RCC 7860 (cell line): Measurements from ENCODE around the gene LPXN.
A peak's percentile ranks its signal among the peaks of the same experiment; 100 is the strongest.

ENCODE experiments used
- DNase-seq: peaks from one replicate; pipeline ENCODE4 v3.0.0-alpha.2; 2015; ENCODE audit warnings: low spot score
- FAIRE-seq: peaks from 2 replicates; lab custom pipeline; 2012; peaks lifted over from hg19 to GRCh38; lab: Jason Lieb, UNC

The LPXN gene

DNA sequence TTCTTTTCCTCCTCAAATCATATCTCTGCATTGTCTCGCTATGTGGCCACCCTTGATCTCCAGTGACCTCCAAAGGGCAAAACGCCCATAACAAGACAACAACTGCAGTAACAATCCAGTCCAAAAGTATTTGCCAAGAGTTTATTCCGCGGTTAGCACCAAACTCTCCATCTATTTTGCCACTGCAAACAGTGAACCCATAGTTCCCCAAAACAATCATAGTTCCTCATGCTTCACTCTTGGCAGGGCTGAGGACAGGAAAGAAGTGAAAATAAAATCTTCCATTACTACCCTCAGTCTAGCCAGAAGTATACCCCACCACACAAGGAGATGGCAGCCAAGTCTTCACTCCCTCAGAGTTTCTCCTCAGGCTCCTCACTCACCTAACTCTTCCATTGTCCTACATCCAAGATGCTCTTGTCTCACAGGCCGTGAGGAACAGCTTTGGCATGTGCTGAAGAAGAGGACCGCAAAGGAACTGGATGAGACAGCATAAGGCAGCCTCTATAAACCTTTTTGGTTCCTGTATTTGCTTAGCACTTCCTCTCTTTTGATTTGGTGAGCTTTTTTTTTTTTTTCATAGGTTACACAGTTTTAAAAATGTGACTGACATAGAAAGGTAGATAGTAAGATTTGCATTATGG is at the start of gene LPXN:
LPXN (minus strand) TSS at position 480 of the 644 bp plus-strand sequence; CDS start at position 396, 84 bp downstream.
- no peak for FAIRE-seq
- DNase-seq = peak; percentile 49

DNA sequence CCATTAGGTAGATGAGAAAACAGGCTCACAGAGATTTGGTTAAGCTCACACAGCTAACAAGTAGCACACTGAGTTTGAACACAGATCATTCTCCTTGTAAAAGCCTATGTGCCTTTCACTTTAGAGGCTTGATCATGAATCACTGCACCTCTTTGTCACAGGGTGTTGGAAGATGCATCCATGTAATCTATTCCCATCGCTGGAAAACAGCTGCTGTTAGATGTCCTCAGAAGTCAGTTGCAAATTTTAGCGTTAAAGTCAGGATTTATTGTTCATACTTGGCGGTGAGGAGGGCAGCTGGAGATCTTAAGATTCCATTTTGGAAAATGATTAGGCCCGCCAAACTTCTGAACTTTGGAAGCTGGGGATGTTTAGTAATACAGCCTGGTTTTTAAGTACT is 49.4 kb upstream of the LPXN start:
- FAIRE-seq (no peak), DNase-seq (no peak)

DNA sequence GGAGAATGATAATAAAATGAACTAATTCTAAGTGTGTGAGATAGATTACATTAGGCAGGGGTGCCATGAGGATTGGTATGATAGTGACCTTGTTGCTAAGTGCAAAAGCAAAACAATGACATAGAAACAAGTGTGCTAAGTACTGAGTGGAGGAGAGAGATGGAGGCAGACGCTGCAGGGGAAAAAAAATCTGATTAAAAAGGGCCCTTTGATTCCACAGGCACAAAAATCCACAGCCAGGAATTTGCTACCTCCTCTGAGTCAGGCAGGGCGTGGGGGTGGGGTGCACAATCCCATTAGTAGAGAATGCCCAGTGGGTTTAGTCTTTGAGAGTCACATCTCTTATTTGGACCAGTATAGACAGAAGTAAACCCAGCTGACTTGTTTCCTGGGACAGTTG is 46.7 kb upstream of the LPXN start, which contains the start of gene CNTF:
CNTF (plus strand) TSS at position 322 of the 400 bp plus-strand sequence. CDS start 88 bp downstream, outside the sequence.
- DNase-seq (no peak), FAIRE-seq (no peak)

DNA sequence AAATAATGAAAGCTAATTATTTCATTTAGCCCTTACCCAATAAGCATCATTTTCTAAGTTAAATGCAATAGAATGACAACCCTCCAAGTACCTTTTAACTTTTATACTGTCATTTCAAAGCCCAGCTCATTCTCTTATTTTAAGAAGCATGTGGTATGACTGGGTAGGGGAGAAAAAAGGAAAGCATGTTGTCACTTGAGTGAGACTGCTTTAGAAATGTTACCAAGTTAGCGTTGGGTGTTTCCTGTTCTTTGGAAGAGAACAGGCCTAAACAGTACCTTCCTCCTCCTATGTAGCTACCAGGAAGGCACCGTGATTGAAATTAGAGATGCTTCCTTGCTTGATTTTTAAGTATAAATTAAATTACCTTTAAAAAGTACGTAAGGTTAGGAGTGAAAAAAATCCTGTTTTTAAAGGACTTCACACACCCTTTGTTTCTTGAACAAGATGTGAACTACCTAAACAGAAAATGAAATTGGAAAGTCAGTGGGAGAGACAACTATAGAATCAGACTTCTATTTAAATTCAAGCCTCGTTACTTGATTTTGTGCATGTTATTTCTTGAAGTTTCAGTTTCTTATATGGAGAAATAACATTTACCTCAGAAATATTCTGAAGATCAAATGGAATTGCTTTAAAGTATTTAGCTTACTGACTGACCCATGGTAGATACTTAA is 46.1 kb upstream of the LPXN start:
- FAIRE-seq = no peak
- no peak for DNase-seq

DNA sequence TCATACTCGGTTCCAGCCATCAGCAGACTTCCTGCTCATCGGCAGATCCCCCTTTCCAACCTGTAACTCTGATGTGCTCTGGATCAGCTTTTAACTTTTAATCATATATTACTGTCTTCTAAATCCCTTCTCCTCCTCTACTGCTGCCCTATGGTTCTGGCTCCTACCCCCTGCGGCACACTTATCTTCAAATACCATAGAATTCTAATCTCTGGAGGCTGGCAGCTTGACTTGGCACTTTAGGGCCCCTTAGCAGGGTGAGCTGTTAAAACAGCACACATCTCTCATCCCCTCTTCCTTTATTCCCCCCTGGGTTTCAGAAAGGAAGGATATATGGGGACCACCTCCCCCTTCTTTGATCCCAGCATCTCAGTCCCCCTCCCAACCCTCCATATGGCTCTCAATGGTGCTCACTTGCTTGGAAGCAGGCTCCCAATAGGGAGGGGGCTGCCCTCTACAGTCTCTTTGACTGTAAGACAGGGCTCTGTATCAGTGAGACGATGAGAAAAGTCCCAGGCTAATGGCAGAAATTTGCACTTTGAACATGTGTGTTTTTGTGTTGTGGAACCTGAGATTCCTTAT is 42.4 kb upstream of the LPXN start:
- no peak for DNase-seq
- FAIRE-seq = no peak

DNA sequence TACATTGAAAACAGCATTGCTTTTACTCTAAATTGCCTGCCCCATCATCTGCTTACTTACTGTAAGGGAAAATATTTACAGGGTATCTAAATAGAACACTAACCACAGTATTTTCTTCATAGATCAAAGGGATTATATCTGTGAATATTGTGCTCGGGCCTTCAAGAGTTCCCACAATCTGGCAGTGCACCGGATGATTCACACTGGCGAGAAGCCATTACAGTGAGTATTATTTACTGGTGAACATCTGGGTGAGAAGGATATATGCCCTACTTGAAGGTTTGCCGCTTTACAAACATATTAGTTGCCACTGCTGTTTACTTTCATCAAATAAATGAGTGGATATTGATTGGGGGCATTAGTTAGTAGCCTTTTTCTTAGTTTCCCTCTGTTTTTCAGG is 40.9 kb upstream of the LPXN start:
- DNase-seq (no peak), FAIRE-seq (no peak)

DNA sequence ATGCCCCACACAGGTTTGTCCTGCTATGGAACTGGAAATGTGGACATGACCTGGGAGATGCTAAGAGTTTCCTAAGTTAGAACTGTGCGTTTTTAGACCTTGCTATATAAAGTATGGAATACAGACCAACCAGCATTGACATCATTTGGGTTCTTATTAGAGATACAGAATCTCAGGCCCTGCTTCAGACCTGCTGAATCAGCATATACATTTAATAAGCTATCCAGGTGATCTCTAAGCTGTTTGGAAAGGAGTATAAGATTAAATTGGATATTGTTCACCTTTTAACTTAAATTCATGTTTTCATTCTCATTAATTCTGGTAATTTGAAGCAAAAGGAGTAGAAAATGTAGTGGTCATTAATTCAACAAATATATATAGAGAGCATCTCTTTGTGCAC is 39.9 kb upstream of the LPXN start:
- FAIRE-seq (no peak), DNase-seq (no peak)

DNA sequence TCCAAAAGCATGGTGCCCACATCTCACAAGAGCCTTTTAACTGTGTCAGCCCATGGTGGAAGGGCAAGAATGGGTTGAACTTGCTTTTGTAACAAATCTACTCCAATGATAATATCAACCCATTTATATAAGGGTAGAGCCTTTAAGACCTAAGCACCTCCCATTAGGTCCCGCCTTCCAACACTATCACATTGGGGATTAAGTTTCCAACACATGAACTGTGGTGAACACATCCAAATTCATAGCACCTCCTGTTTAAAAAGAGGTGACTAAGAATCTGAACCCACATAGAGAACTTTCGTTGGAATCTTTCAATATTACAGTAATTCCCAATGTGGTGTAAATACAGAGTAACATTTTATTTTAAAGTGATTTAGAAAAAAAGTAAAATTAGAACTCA is 37.6 kb upstream of the LPXN start:
- DNase-seq = no peak
- no peak for FAIRE-seq

DNA sequence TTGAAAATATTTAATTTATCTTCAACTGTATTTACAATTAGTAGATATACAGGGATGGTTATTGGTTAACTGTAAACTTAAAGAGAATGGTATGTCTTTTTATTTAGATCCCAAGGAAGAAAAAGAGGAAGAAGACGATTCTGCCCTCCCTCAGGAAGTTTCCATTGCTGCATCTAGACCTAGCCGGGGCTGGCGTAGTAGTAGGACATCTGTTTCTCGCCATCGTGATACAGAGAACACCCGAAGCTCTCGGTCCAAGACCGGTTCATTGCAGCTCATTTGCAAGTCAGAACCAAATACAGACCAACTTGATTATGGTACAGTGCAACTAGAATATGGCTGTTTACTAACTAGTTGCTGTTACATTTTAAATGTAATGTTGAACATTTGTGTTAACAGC is 34.1 kb upstream of the LPXN start:
- FAIRE-seq (no peak), DNase-seq (no peak)

DNA sequence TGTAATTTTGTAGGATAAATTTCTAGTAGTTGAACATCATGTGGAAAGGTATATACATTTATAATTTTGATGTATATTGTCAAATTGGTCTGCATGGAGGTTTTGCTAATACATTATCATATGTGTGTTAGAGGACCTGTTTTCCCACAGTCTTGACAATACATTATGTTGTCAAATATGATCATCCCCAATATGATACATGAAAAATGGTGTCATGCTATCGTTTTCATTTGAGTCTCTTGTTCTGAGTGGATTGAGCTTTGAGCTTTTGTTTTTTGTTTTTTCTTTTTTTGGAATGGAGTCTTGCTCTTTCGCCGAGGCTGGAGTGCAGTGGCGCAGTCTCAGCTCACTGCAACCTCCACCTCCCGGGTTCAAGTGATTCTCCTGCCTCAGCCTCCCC is 32.7 kb upstream of the LPXN start:
- FAIRE-seq (no peak), DNase-seq (no peak)

DNA sequence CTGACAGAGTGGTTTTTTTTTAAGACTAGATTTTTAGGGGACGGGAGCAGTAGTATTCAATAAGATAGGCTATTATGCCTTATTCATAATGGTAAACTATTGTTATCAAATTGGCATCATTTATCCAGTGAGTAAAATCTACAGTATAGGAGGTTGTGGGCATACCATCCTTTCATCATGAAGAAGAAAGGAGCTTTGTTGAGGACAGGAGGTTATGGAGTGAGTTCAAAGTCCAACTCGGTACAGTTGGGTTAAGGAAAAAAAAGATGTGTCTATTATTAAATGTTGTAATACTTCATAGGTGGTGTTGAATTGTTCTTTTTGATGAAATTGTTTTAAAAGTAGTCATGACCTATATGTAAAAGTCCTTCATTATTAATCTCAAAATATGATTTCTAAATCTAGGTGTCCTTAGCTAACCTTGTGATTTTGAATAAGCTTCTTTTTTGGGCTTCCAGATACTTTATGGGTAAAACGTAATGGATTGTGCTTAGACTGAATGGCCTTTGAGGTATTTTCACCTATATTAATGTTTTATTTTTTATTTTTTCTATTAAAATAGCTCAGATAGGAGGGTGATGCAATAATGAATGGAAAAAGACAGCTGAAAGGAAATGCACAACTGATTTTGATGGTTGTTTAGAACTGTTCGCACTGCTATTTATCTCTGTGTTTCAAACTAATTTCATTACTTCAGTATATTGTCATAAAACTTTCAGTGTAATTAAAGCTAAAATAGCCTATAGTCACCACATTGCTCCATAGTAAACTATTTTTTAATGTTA is 31.5 kb upstream of the LPXN start:
- FAIRE-seq = no peak

DNA sequence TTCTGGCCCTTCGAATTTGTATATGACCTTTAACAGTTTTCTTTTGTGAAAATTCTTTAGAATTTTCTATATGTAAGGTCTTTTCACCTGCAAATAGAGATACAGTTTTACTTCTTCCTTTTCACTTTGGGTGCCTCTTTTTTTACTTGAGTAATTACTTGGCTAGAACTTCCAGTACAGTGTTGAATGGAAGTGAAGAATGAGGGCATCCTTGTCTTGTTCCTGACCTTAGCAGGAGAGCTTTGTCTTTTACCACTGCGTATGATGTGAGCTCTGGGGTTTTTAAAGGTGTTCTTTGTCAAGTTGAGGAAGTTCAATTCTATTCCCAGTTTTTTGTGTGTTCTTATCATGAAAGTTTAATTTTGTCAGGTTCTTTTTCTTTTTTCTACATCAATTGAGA is 24.9 kb upstream of the LPXN start:
- DNase-seq (no peak), FAIRE-seq (no peak)

More for the DNA sequence above, 31.5 kb upstream of the LPXN start:
- DNase-seq = no peak

DNA sequence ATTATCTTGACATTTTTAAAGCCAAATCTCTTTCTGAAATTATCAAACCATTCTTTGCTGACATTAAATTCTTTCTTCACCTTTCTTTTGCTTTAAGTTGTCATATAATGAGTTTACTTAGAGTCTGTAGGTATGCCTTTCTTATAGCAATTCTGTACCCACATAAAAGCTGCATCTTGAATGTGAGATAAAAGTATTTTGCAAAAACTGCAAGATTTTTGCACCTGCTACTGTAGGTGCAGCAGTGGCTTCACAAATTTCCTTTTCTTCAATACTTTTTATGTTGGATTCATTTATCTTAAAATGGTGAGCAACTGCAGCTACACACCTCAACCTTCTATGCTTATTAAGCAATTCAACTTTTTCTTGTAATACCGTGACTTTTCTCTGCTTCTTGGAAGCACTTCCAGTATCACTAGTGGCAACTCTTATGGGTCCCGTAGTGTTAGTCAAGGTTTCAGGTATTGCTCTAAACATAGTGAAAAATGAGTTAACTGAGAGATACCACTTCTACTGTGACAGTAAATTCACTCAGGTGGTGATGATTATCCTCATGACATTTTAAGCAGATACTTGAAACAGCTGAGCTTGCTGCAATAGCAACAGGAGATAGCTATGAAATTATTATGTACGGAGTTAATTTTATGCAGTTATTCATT is 22.0 kb upstream of the LPXN start:
- DNase-seq (no peak), FAIRE-seq (no peak)

DNA sequence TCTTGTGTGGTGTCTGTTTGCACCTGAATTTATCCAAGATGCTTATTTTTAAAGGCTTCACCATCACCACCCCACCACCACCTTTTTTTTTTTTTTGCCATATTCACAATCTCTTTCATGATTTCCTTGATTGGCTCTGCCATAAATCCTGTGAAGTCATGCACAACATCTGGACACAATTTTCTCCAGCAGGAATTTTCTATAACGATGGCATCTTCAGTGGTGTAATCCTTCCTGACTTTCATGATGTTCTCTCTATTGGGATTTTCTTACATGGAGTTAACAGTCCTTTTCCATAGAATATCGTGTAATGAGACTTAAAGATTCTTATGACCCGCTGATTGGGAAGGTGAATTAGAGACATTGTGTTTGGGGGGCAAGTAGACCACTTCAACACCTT is 21.0 kb upstream of the LPXN start:
- DNase-seq (no peak), FAIRE-seq (no peak)

DNA sequence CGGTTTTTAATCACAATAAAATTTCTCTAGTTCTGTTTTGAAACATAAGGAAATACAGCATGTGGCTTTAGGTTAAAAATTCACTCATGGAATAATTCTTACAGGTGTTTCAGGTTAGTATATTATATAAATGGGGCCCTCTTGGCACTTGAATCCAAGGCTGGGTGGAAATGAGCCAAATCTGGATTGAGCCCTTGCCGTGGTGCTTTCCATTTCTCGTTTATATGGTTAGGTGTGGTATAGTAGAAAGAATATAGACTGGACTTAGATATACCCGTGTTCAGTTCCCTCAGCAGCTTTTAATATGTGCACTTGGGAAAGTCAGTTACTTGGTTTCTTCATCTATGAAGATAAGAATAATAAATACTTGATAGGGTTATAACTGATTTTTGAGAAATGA is 19.2 kb upstream of the LPXN start:
- DNase-seq (no peak), FAIRE-seq (no peak)

DNA sequence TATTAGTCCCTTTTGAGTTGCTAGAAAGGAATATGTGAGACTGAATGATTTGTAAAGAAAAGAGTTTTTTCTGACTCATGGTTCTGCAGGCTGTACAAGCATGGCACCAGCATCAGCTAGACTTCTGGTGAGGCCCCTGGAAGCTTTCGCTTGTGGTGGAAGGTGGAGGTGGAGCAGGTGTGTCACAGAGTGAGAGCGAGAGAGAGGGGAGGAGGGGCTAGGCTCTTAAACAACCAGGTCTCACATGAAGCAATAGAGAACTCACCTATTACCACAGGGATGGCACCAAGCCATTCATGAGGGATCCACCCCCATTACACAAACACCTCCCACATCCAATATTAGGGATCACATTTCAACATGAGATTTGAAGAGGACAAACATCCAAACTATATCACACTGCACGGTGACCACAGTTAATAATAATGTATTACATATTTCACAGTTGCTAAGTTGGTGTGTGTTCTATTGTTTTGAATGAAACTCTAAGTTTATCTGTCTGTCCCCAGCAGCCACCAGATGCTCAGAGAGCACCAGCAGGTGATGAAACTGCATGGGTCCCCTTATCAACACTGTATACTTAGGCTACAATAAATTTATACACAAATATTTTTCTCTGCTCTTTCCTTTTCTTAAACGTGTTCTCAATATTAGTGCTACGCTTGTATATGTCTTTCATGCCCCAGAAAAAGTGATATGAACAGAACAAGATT is 17.3 kb upstream of the LPXN start:
- DNase-seq (no peak), FAIRE-seq (no peak)

DNA sequence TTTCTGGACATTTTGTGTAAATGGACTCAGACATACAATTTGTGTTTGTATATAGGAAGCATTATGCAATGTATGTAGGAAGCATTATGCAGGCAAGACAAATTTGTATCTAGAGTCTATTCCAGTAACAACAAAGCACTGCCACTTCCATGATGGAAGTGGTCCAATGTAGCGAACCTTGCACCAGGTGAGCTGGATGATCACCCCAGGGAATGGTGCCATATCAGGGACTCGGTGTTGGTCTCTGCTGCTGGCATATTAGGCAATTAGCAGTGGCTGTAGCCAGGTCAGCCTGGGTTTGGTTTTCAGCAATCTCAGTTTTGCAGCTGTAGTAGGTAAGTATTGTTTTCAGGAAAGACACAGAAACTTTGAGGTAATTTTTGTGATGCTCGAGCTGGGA is 16.0 kb upstream of the LPXN start:
- no peak for DNase-seq
- FAIRE-seq = no peak

DNA sequence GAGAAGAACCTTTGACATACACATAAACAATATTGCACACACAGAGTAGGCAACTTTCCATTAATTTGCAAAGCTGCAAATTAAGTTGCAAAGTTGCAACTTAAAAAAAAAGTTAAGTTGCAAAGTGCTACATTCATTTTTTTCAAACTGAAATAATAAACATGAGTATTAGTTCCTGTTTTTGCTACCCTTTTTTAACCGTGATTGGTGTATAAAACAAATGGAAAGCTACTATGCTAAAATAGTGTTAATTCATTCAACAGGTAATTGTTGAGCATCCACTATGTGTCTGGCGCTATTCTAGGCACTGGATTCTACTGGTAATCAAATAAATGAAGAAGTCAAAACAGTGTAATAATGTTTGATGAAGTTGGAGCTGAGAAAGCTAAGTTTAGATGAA is 11.3 kb upstream of the LPXN start:
- FAIRE-seq = no peak

DNA sequence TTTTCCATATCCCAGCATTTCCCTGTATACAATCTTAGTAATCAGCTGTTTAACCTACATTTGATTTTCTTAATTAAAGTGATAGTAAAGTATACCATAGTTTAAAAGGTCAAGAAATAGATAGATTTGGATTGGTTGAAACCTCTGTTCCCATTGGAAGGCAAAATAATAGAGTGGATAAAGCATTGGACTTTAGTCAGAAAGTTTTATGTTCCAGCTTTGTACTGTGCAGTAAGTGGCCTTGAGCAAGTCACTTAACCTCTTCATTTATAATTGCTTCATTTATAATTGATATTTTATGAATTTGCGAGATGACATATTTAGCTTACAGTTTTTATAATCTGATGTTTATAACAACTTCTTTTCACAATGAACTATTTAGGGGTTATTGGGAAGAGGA is 6.8 kb upstream of the LPXN start:
- DNase-seq = no peak
- FAIRE-seq = no peak

More for the DNA sequence above, 11.3 kb upstream of the LPXN start:
- DNase-seq = no peak

DNA sequence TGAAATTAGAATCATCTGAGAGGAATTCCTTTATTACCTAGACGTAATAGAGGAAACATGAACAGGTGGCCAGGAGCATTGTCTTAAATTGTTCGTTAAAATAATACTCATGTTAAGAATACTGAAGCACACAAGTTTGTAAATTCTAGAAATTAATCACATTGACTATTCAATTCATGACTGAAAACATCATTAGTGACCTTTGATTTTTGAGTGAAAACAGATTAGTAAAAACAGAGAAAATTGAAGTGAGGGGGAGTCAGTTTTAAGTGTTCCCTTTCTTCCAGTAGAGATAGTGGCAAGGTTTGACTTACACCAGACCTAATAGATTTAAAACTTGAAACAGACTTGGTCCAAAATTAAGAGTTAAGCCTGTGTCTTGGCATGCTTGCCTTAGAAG is 4.7 kb upstream of the LPXN start:
- FAIRE-seq = no peak
- DNase-seq = no peak
